Lung microvascular endothelial cell (primary cell): ENCODE results near the gene ZNF618. TPM values are rescaled to one million over a fixed set of nuclear protein-coding genes. Genes with fewer than 3 reads are reported as not detected.

ENCODE experiments used
- DNase-seq, 2 donors: peaks; one replicate each; pipeline versions ENCODE4 v3.0.0 to v3.0.0-alpha.2; 2010; ENCODE audit warnings: low read depth in 2 of 2
- total RNA-seq: library from RNA; depleted of rRNA; stranded (reverse); fragments of >200 nt; gene quantifications from 2 replicates; pipeline ENCODE4 v1.2.1, GENCODE V29; 2014

Gene ZNF618
- total RNA-seq, 1 donor from 2014 or later = 6.7 TPM

GRCh38 chr9:114016101-114016500 lies 140.0 kb downstream of the ZNF618 start:
- DNase-seq = no peak

GRCh38 chr9:114016629-114017423 lies 140.7 kb downstream of the ZNF618 start:
- no peak for DNase-seq

GRCh38 chr9:114017741-114018715 lies 141.9 kb downstream of the ZNF618 start:
- DNase-seq = no peak

GRCh38 chr9:114021578-114021977 lies 145.5 kb downstream of the ZNF618 start:
- DNase-seq = no peak

- no peak for DNase-seq
Measured at GRCh38 chr9:114023961-114024360, 147.9 kb downstream of the ZNF618 start.

GRCh38 chr9:114025196-114025753 lies 149.2 kb downstream of the ZNF618 start:
- no peak for DNase-seq

GRCh38 chr9:114025760-114026159 lies 149.7 kb downstream of the ZNF618 start:
- no peak for DNase-seq

- DNase-seq = no peak
Measured at GRCh38 chr9:114026335-114026734, 150.2 kb downstream of the ZNF618 start.

- DNase-seq = no peak
Measured at GRCh38 chr9:114027159-114027862, 151.2 kb downstream of the ZNF618 start.

- DNase-seq = no peak
Measured at GRCh38 chr9:114027863-114028465, 151.9 kb downstream of the ZNF618 start.

- no peak for DNase-seq
Measured at GRCh38 chr9:114028646-114029045, 152.5 kb downstream of the ZNF618 start.

GRCh38 chr9:114029311-114030170 lies 153.4 kb downstream of the ZNF618 start:
- peak; percentile 41 to 48 for DNase-seq

- no peak for DNase-seq
Measured at GRCh38 chr9:114030364-114030763, 154.3 kb downstream of the ZNF618 start.

- no peak for DNase-seq
Measured at GRCh38 chr9:114031037-114031630, 155.0 kb downstream of the ZNF618 start.

GRCh38 chr9:114031948-114032840 lies 156.1 kb downstream of the ZNF618 start:
- no peak for DNase-seq

GRCh38 chr9:114033397-114034103 lies 157.4 kb downstream of the ZNF618 start:
- DNase-seq = peak; percentile 34 to 64

- DNase-seq = no peak
Measured at GRCh38 chr9:114034196-114034595, 158.1 kb downstream of the ZNF618 start.

GRCh38 chr9:114034661-114035062 lies 158.6 kb downstream of the ZNF618 start:
- no peak for DNase-seq
